ENCODE results near the gene FUT9.

GRCh38 chr6:96213784-96214183 lies 198.0 kb downstream of the FUT9 start:
- no peak for TF ChIP-seq POLR2A (IDR thresholded peaks at IDR 0.05; ENCODE audit: low read depth, low read length)
- no peak for TF ChIP-seq POLR2AphosphoS5 (IDR thresholded peaks at IDR 0.05; ENCODE audit: low read depth, low read length)
